ENCODE measurements around the gene OLFML2A.
"Not testable (repeated sequence)": the region's sequence is repeated elsewhere in the genome, so short reads cannot be mapped to it uniquely, and the experiment has no call there.

The OLFML2A gene

DNA sequence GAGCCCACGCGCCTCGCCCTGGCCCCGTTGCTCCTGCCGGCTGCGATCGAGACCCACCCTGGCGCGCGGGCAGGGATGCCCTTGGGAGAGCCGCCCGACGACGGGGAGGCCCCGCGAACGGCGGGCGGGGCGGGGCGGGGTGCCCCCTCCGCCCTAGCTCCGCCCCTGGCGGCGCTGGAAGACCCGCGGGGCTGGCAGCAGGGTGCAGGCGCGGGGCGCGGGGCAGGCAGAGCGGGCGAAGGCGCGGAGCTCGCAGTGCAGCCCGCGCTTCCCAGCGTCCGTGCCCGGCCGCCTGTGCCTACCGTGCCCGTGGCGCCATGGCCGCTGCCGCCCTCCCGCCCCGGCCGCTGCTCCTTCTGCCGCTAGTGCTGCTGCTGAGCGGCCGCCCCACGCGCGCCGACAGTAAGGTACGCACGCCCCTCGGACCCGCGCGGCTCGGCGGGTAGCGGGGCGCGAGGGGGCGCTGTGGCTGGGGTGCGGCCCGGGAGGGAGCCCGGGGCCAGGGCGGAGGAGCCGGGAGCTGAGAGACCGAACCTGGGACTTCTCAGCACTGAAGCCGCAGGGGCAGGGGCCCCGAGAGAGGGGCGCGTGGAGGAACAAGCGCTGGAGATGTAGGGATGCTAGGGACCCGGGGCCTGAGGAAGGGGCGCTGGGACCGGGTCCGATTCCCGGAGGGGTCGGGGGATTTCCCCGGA is at the start of gene OLFML2A:
Gene OLFML2A, plus strand, starts transcription at position 180 of the 695 bp plus-strand sequence. Its CDS starts 138 bp downstream, at position 318.
- DNase-seq: peak; percentile 51
- in situ Hi-C loops (cut with HindIII; ENCODE audit: low pct_ligation_motif_present, low pct_unique_long_range_greater_than_20kb, low sequenced_read_pairs): no loop called here

DNA sequence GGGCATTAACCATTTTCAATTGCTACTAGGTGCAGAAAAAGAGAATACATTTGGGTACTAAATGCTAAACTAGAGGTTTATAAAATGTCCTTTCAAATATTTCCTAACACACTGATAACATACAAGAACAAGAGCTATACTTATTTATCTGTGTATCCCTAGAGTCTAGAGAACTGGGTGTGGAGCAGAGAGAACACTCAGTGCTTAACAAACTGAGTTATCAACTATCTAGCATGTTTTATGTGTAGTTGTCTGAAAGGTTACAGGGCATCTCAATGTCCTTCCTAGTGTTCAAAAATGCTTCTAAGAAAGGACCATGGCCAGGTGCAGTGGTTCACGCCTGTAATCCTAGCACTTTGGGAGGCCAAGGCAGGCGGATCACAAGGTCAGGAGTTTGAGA is 46.2 kb upstream of the OLFML2A start:
- in situ Hi-C loops (cut with HindIII; ENCODE audit: low pct_ligation_motif_present, low pct_unique_long_range_greater_than_20kb, low sequenced_read_pairs): no loop called here

GRCh38 chr9:124733964-124734740 is 42.8 kb upstream of the OLFML2A start:
- in situ Hi-C loops (cut with HindIII; ENCODE audit: low pct_ligation_motif_present, low pct_unique_long_range_greater_than_20kb, low sequenced_read_pairs): no loop called here
- DNase-seq: peak; percentile 42

More for the DNA sequence above, 46.2 kb upstream of the OLFML2A start:
- DNase-seq: no peak

- in situ Hi-C loops (cut with HindIII; ENCODE audit: low pct_ligation_motif_present, low pct_unique_long_range_greater_than_20kb, low sequenced_read_pairs): not testable (repeated sequence)
- peak; percentile 28 for DNase-seq
Measured at GRCh38 chr9:124734741-124735083, 42.2 kb upstream of the OLFML2A start.

DNA sequence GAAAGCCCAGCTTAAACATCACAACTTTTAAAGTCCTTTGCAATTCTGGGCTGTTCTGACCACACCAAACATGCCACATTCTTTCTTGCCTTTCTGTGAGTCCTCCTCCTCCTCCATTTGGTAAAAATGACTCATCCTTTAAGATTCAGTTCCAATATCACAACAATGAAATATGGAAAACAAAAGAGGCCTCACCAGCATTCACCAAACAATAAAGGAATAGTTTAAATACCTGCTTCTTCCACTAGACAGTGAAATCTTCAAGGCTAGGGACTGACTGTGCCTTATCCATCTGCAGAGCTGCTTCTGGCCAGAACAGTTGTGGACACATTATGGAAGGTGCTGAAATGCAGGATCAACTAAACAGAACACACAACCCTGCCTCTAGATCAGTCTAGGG is 41.8 kb upstream of the OLFML2A start:
- peak; percentile 46 for DNase-seq
- in situ Hi-C loops (cut with HindIII; ENCODE audit: low pct_ligation_motif_present, low pct_unique_long_range_greater_than_20kb, low sequenced_read_pairs): no loop called here

DNA sequence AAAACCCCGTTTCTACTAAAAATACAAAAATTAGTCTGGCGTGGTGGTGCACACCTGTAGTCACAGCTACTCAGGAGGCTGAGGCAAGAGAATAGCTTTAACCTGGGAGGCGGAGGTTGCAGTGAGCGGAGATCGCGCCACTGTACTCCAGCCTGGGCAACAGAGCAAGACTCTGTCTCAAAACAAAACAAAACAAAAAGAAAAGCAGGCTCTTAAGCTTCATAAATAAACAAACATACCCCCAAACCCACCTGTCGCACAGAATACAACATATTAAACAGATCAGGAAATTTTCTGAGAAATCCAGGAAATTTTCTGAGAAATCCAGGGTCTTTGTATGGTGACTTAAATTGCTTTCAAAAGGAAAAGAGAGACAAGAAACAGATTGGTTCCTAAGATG is 38.9 kb upstream of the OLFML2A start:
- in situ Hi-C loops (cut with HindIII; ENCODE audit: low pct_ligation_motif_present, low pct_unique_long_range_greater_than_20kb, low sequenced_read_pairs); DNase-seq: not testable (repeated sequence)

DNA sequence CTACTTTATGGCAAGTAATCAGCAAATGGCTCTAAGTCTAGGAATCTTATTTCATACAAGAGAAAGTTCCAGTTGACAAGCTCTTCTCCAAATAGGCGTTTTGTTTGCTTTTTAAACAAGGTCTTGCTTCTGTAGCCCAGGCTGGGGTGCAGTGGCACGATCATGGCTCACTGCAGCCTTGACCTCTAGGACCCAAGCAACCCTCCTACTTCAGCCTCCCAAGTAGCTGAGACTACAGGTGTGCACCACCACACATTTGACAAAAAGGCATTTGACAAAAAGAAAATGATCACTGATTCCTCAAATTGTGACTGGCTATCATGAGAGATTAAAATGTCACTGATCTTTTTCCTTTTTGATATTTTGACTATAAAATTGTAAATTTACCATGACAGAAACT is 37.6 kb upstream of the OLFML2A start:
- DNase-seq: no peak
- in situ Hi-C loops (cut with HindIII; ENCODE audit: low pct_ligation_motif_present, low pct_unique_long_range_greater_than_20kb, low sequenced_read_pairs): no loop called here

GRCh38 chr9:124741149-124741548 is 35.8 kb upstream of the OLFML2A start:
- in situ Hi-C loops (cut with HindIII; ENCODE audit: low pct_ligation_motif_present, low pct_unique_long_range_greater_than_20kb, low sequenced_read_pairs): no loop called here

DNA sequence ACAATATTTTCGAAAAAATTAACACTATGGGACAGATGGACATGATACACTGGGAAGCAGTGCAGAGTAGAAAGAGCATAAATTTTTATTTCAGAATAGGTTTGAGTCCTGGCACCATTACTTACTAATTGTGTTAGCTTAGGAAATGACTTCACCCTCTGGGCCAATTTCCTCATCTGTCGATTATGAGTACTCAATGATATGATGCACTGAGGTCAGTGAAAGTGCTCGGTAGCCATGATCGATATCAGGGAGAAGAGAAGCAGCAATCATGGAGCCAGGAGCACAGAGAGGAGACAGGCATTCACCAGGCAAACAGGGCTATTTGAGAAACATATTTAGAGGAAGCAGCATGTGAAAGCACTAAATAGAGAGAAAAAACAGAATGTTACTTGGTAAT is 35.3 kb upstream of the OLFML2A start:
- in situ Hi-C loops (cut with HindIII; ENCODE audit: low pct_ligation_motif_present, low pct_unique_long_range_greater_than_20kb, low sequenced_read_pairs): no loop called here
- DNase-seq: no peak

More at GRCh38 chr9:124741149-124741548, 35.8 kb upstream of the OLFML2A start:
- no peak for DNase-seq

- DNase-seq: no peak
- in situ Hi-C loops (cut with HindIII; ENCODE audit: low pct_ligation_motif_present, low pct_unique_long_range_greater_than_20kb, low sequenced_read_pairs): no loop called here
Measured at GRCh38 chr9:124742940-124743339, 34.0 kb upstream of the OLFML2A start.

- in situ Hi-C loops (cut with HindIII; ENCODE audit: low pct_ligation_motif_present, low pct_unique_long_range_greater_than_20kb, low sequenced_read_pairs): no loop called here
- peak; percentile 16 for DNase-seq
Measured at GRCh38 chr9:124743686-124744348, 33.1 kb upstream of the OLFML2A start.

DNA sequence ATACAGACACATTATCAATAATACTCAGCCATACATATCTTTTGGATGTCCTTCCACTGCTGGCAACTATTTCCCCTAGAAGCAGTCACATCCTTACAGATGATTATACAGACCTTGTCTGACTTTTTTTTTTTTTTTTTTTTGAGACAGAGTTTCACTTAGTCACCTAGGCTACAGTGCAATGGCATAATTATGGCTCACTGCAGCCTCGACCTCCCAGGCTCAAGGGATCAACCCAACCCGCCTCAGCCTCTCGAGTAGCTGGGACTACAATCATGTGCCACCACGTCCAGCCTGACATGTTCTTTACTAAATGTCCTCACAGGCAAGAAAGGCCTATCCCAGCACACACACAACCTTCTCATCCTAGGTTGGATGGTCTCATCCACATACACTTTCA is 29.9 kb upstream of the OLFML2A start:
- DNase-seq: no peak
- in situ Hi-C loops (cut with HindIII; ENCODE audit: low pct_ligation_motif_present, low pct_unique_long_range_greater_than_20kb, low sequenced_read_pairs): no loop called here

- DNase-seq: no peak
- in situ Hi-C loops (cut with HindIII; ENCODE audit: low pct_ligation_motif_present, low pct_unique_long_range_greater_than_20kb, low sequenced_read_pairs): no loop called here
Measured at GRCh38 chr9:124749284-124749683, 27.6 kb upstream of the OLFML2A start.

DNA sequence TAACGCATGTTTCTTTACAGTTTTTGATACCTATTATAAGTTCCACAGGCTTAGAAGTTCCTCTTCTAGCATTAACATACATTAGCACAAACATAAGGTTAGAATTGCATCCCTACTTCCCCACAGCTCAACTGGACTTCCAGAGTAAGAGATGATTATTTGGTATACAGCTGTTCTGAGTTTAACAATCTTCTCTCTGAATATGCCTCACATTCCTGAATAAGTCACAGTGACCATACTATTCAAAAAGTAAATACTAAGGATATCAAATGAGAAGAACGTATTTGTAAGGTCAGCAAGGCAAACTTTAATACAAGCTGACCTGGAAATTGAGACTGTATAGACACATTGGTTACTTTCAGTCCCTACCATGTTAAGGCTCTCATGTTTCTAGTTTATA is 27.2 kb upstream of the OLFML2A start:
- DNase-seq: no peak
- in situ Hi-C loops (cut with HindIII; ENCODE audit: low pct_ligation_motif_present, low pct_unique_long_range_greater_than_20kb, low sequenced_read_pairs): no loop called here

- DNase-seq: peak; percentile 56
- in situ Hi-C loops (cut with HindIII; ENCODE audit: low pct_ligation_motif_present, low pct_unique_long_range_greater_than_20kb, low sequenced_read_pairs): no loop called here
Measured at GRCh38 chr9:124752967-124753366, 24.0 kb upstream of the OLFML2A start.

DNA sequence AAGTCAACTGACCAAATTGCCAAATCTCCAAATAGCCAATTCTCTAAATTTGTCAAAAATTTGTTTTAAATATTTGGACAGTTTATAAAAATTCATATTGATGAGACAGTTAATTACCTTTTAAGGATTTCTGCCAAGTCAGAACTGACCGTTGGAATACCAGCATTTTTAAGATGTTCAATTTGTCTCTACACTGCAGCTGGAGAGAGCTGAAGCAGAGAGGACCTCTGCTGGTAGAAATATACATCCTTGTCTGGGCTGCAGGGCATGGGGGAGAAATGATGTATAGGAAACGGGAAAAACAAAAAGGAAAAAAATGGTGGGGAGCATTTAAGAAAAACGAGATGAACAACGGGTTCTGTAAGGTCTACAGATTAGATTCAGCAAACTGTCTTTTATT is 22.6 kb upstream of the OLFML2A start:
- in situ Hi-C loops (cut with HindIII; ENCODE audit: low pct_ligation_motif_present, low pct_unique_long_range_greater_than_20kb, low sequenced_read_pairs): no loop called here
- no peak for DNase-seq

DNA sequence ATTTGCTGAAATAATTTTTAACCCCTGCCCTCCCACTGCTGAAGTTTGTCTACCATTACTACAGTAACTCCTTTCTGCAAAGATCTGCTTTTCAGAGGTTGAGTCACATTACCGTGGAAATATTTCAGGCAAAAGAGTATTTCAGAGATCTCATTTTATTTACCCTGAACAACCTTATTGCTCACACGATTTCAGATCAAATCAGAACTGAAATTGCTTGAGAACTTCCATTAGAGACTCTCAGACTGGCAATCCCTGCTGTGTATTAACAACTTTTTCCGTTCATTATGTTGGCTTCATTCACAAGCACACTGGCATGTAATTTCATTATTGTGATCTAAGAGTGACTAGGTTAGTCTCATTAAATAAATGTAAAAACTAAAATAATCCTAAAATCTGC is 21.9 kb upstream of the OLFML2A start:
- DNase-seq: no peak
- in situ Hi-C loops (cut with HindIII; ENCODE audit: low pct_ligation_motif_present, low pct_unique_long_range_greater_than_20kb, low sequenced_read_pairs): no loop called here

DNA sequence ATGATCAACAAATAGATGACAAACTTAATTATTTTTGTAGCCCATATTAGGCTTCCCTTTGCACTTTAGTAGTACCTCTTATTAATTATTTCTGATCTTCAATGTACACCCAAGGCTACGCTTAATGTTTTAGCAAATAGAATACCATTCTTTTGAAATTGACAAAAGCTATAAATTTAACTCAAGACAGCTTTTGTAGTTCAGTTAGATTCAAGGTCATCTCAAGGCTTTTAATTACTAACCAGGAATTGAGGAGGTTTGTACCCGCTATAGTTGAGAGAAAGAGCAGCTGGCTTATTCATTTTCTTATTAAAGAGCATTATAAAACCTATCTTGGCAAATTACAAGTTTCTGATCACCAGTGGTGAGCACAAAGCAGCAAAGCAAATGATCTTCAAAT is 20.9 kb upstream of the OLFML2A start:
- in situ Hi-C loops (cut with HindIII; ENCODE audit: low pct_ligation_motif_present, low pct_unique_long_range_greater_than_20kb, low sequenced_read_pairs): no loop called here
- DNase-seq: no peak

- in situ Hi-C loops (cut with HindIII; ENCODE audit: low pct_ligation_motif_present, low pct_unique_long_range_greater_than_20kb, low sequenced_read_pairs): no loop called here
- DNase-seq: no peak
Measured at GRCh38 chr9:124757616-124758015, 19.3 kb upstream of the OLFML2A start.

DNA sequence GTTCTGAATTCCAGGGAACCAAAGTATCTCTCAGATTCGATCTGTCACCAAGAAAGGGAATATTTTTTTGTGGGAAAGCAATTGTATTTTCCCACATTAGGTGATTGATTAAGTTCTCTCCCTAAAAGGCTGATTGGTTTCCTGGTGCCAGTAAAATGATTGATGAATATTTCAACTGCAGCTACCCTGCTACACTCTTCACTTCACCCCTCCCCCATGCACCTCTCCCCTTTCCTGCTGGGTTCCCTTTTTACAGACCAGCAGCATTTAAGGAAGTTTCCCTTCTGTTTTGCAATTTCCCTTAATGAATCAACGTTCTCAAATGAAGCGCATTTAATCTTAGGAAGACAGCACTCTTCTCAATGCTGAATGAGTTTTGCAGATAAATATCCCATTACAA is 18.9 kb upstream of the OLFML2A start:
- no peak for DNase-seq
- in situ Hi-C loops (cut with HindIII; ENCODE audit: low pct_ligation_motif_present, low pct_unique_long_range_greater_than_20kb, low sequenced_read_pairs): no loop called here

All from ACHN (cell line).